ENCODE data around the gene FITM1. TPM values are rescaled to one million over a fixed set of nuclear protein-coding genes. Genes with fewer than 3 reads are reported as not detected.

FITM1 gene
- total RNA-seq, 1 donor from 2014 or later, result 112 TPM

GRCh38 chr14:24135584-24135833 is 5.0 kb downstream of the FITM1 start:
- intact Hi-C loops (cut with DNase I), result no loop called here

DNA sequence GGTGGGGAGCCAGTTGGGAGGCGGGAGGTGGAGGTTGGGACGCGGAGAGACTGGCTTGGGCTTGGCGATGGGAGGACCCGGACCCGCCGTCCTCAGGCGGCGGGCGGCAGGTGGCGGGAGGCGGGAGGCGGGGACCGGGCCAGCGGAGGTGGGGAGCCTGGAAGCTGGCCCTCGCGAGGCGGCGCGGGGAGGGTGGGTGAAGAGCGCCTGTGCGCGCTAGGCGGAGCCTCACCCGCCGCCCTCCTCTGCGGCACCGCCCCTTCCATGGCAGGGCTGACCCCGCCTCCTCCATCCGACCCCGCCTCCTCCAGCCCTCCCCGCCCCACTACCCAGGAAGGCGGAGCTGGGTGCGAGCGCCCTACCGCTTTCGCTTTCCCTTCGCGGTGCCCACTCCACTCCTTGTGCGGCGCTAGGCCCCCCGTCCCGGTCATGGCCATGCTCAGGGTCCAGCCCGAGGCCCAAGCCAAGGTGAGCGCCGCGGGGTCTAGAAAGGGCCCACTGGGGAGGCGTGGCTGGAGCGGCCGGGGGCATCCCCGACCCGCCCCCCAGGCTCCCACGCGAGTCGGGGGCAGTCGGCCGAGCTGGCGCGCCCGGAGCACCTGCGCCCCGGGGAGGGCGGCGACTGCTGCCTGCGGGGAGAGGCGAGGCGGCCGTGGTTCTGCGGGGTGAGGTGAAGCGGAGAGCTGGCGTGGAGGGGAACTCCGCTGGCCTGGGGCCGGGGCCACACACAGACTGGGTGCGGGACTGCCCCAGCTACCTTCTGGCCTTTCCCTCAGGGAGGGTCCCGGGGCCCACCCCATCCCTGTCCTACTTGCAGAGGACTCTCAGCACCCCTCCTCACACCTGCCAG is 5.6 kb downstream of the FITM1 start, which contains the start of gene PSME1:
TSS of gene PSME1 (plus strand) at position 361 of the 850 bp plus-strand sequence. CDS start at position 430, 69 bp downstream.
- peak; percentile 98 for DNase-seq (ENCODE audit: low spot score)
- intact Hi-C loops (cut with DNase I), result loop anchor here (2.0 kb wide), 1 partner anchor 25 kb away; the partner anchor contains the start of gene IRF9

More at GRCh38 chr14:24135584-24135833, 5.0 kb downstream of the FITM1 start:
- DNase-seq (ENCODE audit: low spot score), result no peak

DNA sequence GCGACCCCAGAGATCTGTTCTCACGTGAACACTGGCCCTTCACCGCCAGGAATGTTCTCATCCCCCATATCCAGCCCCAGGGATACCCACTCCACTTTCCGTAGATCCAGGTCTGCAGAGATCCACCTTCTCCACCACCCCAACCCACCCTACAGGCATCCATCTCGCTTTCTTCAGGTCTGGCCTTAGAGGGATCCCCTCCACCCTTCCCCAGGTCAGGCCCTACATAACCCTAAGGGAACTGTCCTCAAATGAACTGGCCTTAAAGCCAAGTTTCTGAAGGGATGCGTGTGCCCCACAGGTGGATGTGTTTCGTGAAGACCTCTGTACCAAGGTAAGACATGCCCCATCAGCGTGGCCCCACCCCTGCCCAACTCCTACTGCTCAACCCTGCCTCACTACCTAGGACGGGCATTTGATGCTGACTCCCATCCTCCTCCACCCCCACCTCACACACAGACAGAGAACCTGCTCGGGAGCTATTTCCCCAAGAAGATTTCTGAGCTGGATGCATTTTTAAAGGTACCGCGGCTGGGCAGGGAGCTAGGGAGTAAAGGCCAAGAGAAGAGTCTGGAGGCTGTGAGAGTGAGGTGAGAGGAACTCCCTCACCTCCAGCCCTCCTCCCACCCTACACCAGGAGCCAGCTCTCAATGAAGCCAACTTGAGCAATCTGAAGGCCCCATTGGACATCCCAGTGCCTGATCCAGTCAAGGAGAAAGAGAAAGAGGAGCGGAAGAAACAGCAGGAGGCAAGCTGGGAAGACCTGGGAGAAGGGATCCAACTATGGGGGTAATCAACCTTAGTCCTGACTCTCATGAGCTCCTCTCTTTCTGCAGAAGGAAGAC is 6.4 kb downstream of the FITM1 start:
- intact Hi-C loops (cut with DNase I), result loop anchor here (2.0 kb wide), 1 partner anchor 24 kb away; the partner anchor contains the start of gene IRF9
- DNase-seq (ENCODE audit: low spot score), result no peak

DNA sequence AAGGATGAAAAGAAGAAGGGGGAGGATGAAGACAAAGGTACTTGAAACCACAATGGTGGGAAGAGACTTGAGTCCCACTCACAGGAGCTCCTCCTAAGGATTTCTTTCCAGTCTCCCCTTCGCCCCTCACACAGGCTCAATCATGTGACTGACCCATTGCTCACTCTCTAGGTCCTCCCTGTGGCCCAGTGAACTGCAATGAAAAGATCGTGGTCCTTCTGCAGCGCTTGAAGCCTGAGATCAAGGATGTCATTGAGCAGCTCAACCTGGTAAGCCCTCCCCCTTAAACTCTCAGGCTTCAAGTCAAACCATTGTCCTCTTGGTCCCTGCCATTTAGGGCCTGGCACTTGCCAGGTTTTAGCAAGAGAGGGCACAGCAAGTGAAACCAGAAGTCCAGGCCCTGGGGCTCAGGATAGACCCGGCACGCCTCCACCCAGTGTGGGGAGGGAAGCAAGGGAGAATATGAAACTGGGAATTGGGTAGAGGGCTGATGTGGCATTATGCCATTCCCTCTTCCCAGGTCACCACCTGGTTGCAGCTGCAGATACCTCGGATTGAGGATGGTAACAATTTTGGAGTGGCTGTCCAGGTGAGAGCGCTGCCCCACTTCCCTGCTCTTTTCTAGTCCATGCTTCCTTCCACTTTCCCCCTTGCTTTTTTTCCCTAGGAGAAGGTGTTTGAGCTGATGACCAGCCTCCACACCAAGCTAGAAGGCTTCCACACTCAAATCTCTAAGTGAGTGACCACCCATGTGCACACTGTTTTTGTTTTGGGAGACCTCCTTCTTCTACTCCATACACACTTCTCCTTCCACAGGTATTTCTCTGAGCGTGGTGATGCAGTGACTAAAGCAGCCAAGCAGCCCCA is 7.3 kb downstream of the FITM1 start:
- intact Hi-C loops (cut with DNase I), result loop anchor here (2.0 kb wide), 1 partner anchor 23 kb away; the partner anchor contains the start of gene IRF9
- no peak for DNase-seq (ENCODE audit: low spot score)

GRCh38 chr14:24138396-24139271 is 8.2 kb downstream of the FITM1 start:
- DNase-seq (ENCODE audit: low spot score), result no peak
- intact Hi-C loops (cut with DNase I), result no loop called here

- intact Hi-C loops (cut with DNase I), result no loop called here
Observed at GRCh38 chr14:24139272-24139934, 8.9 kb downstream of the FITM1 start.

DNA sequence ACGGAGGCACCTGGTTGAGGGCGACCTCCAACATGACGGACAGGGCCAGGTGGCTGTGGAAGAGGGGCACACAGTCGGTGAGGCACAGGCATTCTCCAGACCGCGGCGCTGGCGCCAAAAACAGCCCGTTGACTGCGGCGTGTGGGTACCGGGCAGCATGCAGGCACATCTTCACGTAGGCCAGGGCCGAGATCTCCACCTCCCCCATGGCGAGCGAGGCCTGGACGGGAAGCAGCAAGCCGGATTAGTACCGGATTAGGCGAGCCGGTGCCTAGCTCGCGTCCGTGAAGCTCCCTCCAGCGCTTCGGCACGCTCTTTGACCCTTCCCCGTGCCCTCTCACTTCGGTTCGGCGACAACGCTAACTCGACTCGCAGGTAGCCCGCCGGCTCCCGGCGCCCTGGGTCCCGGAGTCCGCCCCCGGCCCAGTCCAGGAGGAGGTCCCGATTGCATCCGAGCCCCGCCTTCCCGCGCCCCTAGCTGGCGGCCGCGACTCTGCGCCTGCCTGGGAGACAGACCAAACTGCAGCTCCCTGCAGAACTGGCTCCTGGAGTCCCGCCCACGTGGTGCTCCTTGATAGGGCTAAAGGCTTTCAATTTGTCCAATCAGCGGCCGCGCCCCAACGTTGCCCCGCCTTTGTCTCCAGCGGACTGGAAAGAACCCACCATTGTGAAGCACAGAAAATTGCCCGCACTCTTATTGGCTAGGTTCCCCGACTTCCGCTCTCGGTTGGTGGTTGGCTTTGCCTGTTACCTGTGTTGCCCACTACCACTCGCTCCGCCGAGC is 10.8 kb downstream of the FITM1 start, which contains the start of gene EMC9:
TSS of gene EMC9 (minus strand) at position 495 of the 784 bp plus-strand sequence. CDS start at position 208, 287 bp downstream.
- DNase-seq (ENCODE audit: low spot score), result peak; percentile 100
- intact Hi-C loops (cut with DNase I), result loop anchor here (2.0 to 5.0 kb wide), 2 partner anchors 26 to 56 kb away; partner anchors contain the start of genes DCAF11, NRL and TM9SF1

More at GRCh38 chr14:24139272-24139934, 8.9 kb downstream of the FITM1 start:
- no peak for DNase-seq (ENCODE audit: low spot score)

DNA sequence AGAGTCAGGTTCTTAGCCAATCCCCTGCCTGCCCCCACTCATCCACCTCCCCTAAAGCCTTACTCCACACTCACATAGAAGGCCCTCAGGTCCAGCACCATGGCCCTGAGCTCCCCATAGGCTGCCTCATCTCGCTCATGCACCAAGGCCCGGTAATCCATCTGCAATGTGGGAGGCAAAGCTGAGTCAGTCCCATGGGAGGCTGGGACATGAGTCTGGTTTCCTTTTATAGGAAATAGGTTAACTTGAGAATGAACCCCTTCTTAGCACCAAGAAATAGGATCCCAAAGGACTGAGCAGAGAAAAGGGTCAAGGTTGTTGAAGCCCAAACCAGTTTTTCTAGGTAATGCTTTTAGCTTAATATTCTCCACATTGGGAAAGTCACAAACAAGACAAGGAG is 13.1 kb downstream of the FITM1 start:
- intact Hi-C loops (cut with DNase I), result loop anchor here (5.0 kb wide), 1 partner anchor 54 kb away; the partner anchor contains the start of gene TM9SF1
- DNase-seq (ENCODE audit: low spot score), result no peak

DNA sequence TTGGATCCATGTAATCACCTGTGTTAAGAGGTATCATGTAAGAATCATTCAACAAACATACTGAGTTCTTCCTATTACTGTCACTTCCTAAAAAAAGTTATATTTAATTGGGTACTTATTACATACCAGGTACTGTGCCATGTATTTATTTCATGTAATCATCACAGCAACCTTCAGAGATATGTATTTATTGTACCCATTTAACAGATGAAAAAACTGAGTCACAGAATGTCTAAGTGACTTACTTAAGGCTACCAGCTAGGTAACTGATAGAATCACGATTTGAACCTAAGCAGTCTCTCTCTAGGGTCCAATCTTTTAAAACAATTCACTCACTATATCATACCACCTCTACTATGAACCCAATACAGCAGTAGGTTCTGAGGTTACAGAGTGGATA is 14.0 kb downstream of the FITM1 start:
- DNase-seq (ENCODE audit: low spot score), result no peak
- intact Hi-C loops (cut with DNase I), result loop anchor here (5.0 kb wide), 1 partner anchor 53 kb away; the partner anchor contains the start of gene TM9SF1

DNA sequence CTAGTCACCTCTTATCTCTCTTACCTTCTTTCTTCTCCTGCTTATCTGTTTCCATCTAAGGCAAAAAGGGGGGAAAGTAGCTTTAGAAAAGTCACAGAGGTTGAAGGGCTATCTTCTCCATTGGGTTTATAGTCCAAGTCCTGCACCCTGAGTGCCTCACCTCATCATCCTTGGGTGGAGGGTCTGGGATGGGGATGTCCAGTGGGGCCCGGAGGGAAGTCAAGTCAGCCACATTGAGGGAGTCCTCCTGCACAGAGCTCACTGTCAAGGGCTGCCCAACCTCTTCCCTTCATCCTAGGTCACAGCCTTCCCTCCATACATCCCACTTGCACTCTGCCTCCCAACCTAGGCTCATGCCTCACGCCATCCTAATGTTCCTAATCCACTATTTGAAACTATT is 14.8 kb downstream of the FITM1 start:
- intact Hi-C loops (cut with DNase I), result no loop called here

DNA sequence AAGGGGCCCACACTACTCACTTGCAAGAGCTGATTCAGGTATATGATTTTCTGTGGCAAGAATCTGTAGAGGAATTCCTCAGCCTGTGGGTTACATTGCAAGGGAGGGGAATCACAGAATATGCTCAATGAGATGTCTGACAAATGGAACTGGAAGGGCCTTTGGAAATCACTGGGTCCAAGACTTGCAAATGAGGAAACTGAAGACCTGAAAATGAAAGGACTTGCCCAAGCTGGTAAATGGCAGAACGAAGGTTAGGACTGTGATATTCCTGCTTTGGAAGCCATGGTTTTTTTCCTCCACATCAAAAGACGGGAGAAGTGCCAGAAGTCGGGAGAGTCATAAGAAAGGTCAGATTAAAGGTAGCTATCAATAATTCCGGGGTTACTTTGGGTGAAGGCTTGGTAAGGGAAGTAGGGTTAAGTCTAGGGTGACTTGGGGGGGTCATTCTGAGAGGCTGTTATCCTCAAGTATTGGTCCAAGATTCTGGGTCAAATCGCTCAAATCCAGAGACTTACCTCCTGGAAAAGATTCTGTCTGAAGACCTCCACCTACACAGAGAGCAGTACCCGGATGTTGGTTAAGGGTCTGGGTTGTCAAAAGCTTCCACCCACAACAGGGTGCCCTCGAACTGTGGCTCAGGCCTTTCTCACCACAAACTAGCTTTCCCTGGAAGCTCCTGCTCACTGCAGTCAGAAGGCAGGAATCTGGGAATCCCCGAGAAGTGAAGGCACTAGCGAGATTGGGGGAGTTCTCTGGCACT is 15.4 kb downstream of the FITM1 start:
- intact Hi-C loops (cut with DNase I), result no loop called here
- no peak for DNase-seq (ENCODE audit: low spot score)

More for the DNA sequence above, 14.8 kb downstream of the FITM1 start:
- no peak for DNase-seq (ENCODE audit: low spot score)

DNA sequence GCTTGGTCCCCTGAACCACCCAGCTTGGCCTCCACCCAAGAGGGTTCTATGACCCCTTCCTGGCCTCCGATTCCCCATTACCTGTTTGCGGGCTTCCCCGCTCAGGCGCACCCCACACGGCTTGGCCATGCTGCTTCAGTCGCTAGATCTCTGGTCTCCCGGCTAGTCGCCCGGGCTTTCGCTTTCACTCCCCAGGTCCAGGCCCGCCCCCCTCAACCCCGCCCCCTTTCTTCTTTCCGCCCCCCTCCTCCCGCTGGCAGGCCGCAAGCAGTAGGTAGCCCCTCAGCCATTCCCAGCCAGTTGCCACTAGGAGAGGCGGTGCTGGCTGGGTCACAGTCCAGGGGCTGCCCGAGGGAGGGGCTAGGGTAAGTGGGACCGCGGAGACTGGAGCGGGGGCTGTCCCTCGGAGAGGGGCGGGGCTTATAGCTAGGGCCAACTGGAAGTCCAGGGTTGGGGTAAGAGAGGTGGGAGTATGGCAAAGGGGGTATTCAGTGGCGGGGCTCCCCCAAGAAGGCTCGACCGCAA is 16.1 kb downstream of the FITM1 start, which contains the start of gene PSME2:
TSS of gene PSME2 (minus strand) at position 158 of the 525 bp plus-strand sequence. CDS start at position 129, 29 bp downstream.
- DNase-seq (ENCODE audit: low spot score), result peak; percentile 97
- intact Hi-C loops (cut with DNase I), result no loop called here

DNA sequence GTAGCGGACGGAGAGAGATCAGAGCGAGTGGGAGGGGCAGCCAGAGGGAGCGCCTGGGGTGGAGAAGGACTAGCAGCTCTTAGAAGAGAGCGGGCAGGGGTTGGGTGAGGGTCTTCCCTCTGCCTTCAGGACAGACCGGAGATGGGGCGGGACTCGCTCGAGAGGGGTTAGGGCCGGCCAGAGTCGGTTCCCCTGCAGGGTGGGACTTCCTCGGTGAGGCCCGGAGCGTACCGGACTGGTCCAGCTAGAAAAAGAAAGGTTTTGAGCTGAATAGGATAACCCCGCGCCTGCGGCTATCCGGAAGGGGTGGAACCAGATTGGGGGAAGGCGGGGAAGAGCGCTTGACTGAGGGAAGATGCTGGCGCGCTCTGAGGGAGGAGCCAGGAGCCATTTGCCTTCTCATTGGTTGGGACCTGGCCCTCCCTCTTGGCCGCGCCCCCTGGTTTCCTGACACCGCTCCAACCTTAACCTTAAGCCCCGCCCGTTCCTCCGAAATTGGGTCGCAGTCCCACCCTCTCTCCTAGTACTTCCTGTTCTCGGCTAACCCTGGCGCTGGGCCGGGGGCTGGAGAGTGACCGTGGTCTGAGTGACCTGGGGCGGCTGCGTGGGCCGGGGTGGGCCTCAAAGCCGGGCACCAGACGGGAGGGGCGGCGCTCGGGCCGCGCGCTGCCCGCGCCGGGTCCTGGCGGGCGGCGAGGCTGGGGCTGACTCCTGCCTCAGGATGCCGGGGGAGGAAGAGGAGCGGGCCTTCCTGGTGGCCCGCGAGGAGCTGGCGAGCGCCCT is 16.7 kb downstream of the FITM1 start, which contains the start of gene RNF31:
TSS of gene RNF31 (plus strand) at position 521 of the 783 bp plus-strand sequence. CDS start at position 722, 201 bp downstream.
- peak; percentile 99 for DNase-seq (ENCODE audit: low spot score)
- intact Hi-C loops (cut with DNase I), result no loop called here

DNA sequence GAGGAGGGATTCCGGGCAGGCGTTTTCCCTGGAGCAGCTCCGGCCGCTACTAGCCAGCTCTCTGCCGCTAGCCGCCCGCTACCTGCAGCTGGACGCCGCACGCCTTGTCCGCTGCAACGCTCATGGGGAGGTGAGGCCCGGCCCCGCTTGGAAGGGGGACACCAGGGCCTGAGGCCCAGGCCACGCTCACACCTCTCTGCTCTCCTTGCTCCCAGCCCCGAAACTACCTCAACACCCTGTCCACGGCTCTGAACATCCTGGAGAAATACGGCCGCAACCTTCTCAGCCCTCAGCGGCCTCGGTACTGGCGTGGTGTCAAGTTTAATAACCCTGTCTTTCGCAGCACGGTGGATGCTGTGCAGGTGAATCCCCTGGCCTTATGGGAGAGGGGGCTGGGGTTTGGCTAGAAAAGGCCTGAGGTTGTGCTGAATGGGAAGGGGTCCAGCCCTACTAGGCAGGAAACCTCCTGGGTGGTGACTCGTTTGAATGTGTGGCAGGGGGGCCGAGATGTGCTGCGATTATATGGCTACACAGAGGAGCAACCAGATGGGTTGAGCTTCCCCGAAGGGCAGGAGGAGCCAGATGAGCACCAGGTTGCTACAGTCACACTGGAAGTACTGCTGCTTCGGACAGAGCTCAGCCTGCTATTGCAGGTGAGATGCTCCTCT is 17.4 kb downstream of the FITM1 start:
- DNase-seq (ENCODE audit: low spot score), result no peak
- intact Hi-C loops (cut with DNase I), result no loop called here

All from cardiac septum (tissue), 1 donor.